ENCODE data around the gene C3AR1. TPM values are rescaled to one million over a fixed set of nuclear protein-coding genes. Genes with fewer than 3 reads are reported as not detected.

Gene C3AR1
- polyA plus RNA-seq, 1 donor (not counting 4 experiments of a cell fraction or from before 2014, with no cell fraction given) = 0.60 TPM

GRCh38 chr12:8078916-8079315, 12.8 kb upstream of the C3AR1 start:
- FAIRE-seq (no peak), DNase-seq (ENCODE audit: low read depth, low spot score) (no peak)
- Histone ChIP-seq H3K9me3 (ENCODE audit: control insufficient read depth, low read depth, low read length) (no peaks in the 10 kb centered on the region), H3K9me1 (ENCODE audit: control insufficient read depth, extremely low read depth, insufficient read depth, low read length) (no peaks in the 10 kb centered on the region), H4K20me1 (ENCODE audit: control insufficient read depth, extremely low read depth, insufficient read depth, low read length) (no peaks in the 10 kb centered on the region), H3K36me3 (ENCODE audit: control insufficient read depth in 2 of 2, extremely low read depth in 1 of 2, insufficient read depth in 2 of 2, low read length in 2 of 2) (no peaks in the 10 kb centered on the region), H3K4me1 (ENCODE audit: control insufficient read depth, extremely low read depth, insufficient read depth, low read length) (peaks cover 24% of the 10 kb centered on the region), H3K27me3 (ENCODE audit: control insufficient read depth, extremely low read depth, insufficient read depth, low read length) (no peaks in the 10 kb centered on the region), H3K4me3 (ENCODE audit: control insufficient read depth in 2 of 3, extremely low read depth in 1 of 3, insufficient read depth in 2 of 3, low read depth in 1 of 3, low read length in 3 of 3) (no peak overlapping the region), H3K79me2 (ENCODE audit: control insufficient read depth, insufficient read depth, low read length) (peaks cover 23% of the 10 kb centered on the region), H3K9ac (ENCODE audit: control insufficient read depth, extremely low read depth, insufficient read depth, low read length) (no peak overlapping the region), H3K27ac (ENCODE audit: control insufficient read depth, insufficient read depth, low read length) (no peak overlapping the region), H3K4me2 (ENCODE audit: control insufficient read depth, extremely low read depth, insufficient read depth, low read depth, low read length) (no peak overlapping the region), H2AFZ (ENCODE audit: control insufficient read depth, low read length) (no peak overlapping the region)
- TF ChIP-seq CTCF (optimal IDR thresholded peaks at IDR 0.05 in 1 of 3, IDR thresholded peaks at IDR 0.05 in 1 of 3, conservative IDR thresholded peaks at IDR 0.05 in 1 of 3; ENCODE audit: extremely low read depth in 1 of 3, insufficient read depth in 2 of 3, low read length in 3 of 3) (no peak), EZH2 (IDR thresholded peaks at IDR 0.05; ENCODE audit: low read length) (no peak)
- dilution Hi-C loops (cut with MboI; ENCODE audit: extremely low pct_ligation_motif_present, low sequenced_read_pairs) = no loop called here

- dilution Hi-C loops (cut with MboI; ENCODE audit: extremely low pct_ligation_motif_present, low sequenced_read_pairs) = no loop called here
- FAIRE-seq = no peak
- no peaks in the 10 kb centered on the region for H3K9me1 ChIP-seq (ENCODE audit: control insufficient read depth, extremely low read depth, insufficient read depth, low read length)
Measured at GRCh38 chr12:8078398-8078797, 12.2 kb upstream of the C3AR1 start.

More at GRCh38 chr12:8078398-8078797, 12.2 kb upstream of the C3AR1 start:
- Histone ChIP-seq H3K4me3 (ENCODE audit: control insufficient read depth in 2 of 3, extremely low read depth in 1 of 3, insufficient read depth in 2 of 3, low read depth in 1 of 3, low read length in 3 of 3) (no peak overlapping the region), H3K9me3 (ENCODE audit: control insufficient read depth, low read depth, low read length) (no peaks in the 10 kb centered on the region), H3K36me3 (ENCODE audit: control insufficient read depth in 2 of 2, extremely low read depth in 1 of 2, insufficient read depth in 2 of 2, low read length in 2 of 2) (no peaks in the 10 kb centered on the region), H4K20me1 (ENCODE audit: control insufficient read depth, extremely low read depth, insufficient read depth, low read length) (no peaks in the 10 kb centered on the region), H3K4me1 (ENCODE audit: control insufficient read depth, extremely low read depth, insufficient read depth, low read length) (peaks cover 24% of the 10 kb centered on the region), H3K4me2 (ENCODE audit: control insufficient read depth, extremely low read depth, insufficient read depth, low read depth, low read length) (no peak overlapping the region), H2AFZ (ENCODE audit: control insufficient read depth, low read length) (no peak overlapping the region), H3K79me2 (ENCODE audit: control insufficient read depth, insufficient read depth, low read length) (peaks cover 18% of the 10 kb centered on the region), H3K9ac (ENCODE audit: control insufficient read depth, extremely low read depth, insufficient read depth, low read length) (no peak overlapping the region), H3K27ac (ENCODE audit: control insufficient read depth, insufficient read depth, low read length) (no peak overlapping the region), H3K27me3 (ENCODE audit: control insufficient read depth, extremely low read depth, insufficient read depth, low read length) (no peaks in the 10 kb centered on the region)
- no peak for DNase-seq (ENCODE audit: low read depth, low spot score)
- TF ChIP-seq EZH2 (IDR thresholded peaks at IDR 0.05; ENCODE audit: low read length) (no peak), CTCF (optimal IDR thresholded peaks at IDR 0.05 in 1 of 3, IDR thresholded peaks at IDR 0.05 in 1 of 3, conservative IDR thresholded peaks at IDR 0.05 in 1 of 3; ENCODE audit: extremely low read depth in 1 of 3, insufficient read depth in 2 of 3, low read length in 3 of 3) (peak; percentile 16 to 63 (median 54))

All from keratinocyte (primary cell).